Inflammatory macrophage (primary cell): ENCODE measurements around the gene HAUS7.
A peak's percentile ranks its signal among the peaks of the same experiment; 100 is the strongest.

ENCODE experiments used
- DNase-seq, 2 donors: peaks; one replicate each; pipeline ENCODE4 v3.0.0-alpha.2; 2020 to 2022

The HAUS7 gene

GRCh38 chrX:153499341-153499740 lies 29.0 kb upstream of the HAUS7 start:
- DNase-seq, result no peak

GRCh38 chrX:153498453-153498852 lies 28.1 kb upstream of the HAUS7 start:
- DNase-seq, result no peak

- no peak for DNase-seq
These were observed 26.2 kb upstream of the HAUS7 start for GRCh38 chrX:153496590-153496959.

GRCh38 chrX:153495903-153496589 lies 25.7 kb upstream of the HAUS7 start:
- DNase-seq, result no peak

GRCh38 chrX:153495362-153495751 lies 25.0 kb upstream of the HAUS7 start:
- DNase-seq, result no peak

- no peak for DNase-seq
These were observed 24.4 kb upstream of the HAUS7 start, which contains the start of gene BGN for GRCh38 chrX:153494541-153495361. BGN (plus strand) TSS chrX:153494980; CDS start chrX:153504632, 9,652 bp downstream.

- DNase-seq, result peak; percentile 3 to 29
These were observed 23.7 kb upstream of the HAUS7 start for GRCh38 chrX:153494061-153494460.

- DNase-seq, result no peak
These were observed 22.7 kb upstream of the HAUS7 start for GRCh38 chrX:153493085-153493484.

- DNase-seq, result no peak
These were observed 22.2 kb upstream of the HAUS7 start for GRCh38 chrX:153492543-153492942.

- no peak for DNase-seq
These were observed 21.5 kb upstream of the HAUS7 start for GRCh38 chrX:153491918-153492317.

- no peak for DNase-seq
These were observed 21.1 kb upstream of the HAUS7 start for GRCh38 chrX:153491351-153491914.

GRCh38 chrX:153490217-153490930 lies 20.0 kb upstream of the HAUS7 start:
- DNase-seq, result no peak

GRCh38 chrX:153488231-153488914 lies 18.0 kb upstream of the HAUS7 start:
- no peak for DNase-seq

GRCh38 chrX:153487590-153488071 lies 17.3 kb upstream of the HAUS7 start:
- no peak for DNase-seq

GRCh38 chrX:153486171-153486570 lies 15.8 kb upstream of the HAUS7 start:
- no peak for DNase-seq

GRCh38 chrX:153485396-153486080 lies 15.2 kb upstream of the HAUS7 start:
- no peak for DNase-seq

GRCh38 chrX:153482376-153483015 lies 12.1 kb upstream of the HAUS7 start:
- no peak for DNase-seq

GRCh38 chrX:153481043-153481442 lies 10.7 kb upstream of the HAUS7 start:
- no peak for DNase-seq

- no peak for DNase-seq
These were observed 8.4 kb upstream of the HAUS7 start for GRCh38 chrX:153478746-153479145.

- DNase-seq, result no peak
These were observed 7.5 kb upstream of the HAUS7 start for GRCh38 chrX:153477901-153478300.

- DNase-seq, result no peak
These were observed 7.0 kb upstream of the HAUS7 start for GRCh38 chrX:153477364-153477857.
